ENCODE data around the gene NCF4.

The NCF4 gene

GRCh38 chr22:36924151-36924698 is 63.4 kb downstream of the NCF4 start:
- no peak for FAIRE-seq

GRCh38 chr22:36925388-36926290 is 64.8 kb downstream of the NCF4 start:
- FAIRE-seq = no peak

GRCh38 chr22:36926309-36926708 is 65.5 kb downstream of the NCF4 start:
- no peak for FAIRE-seq

- FAIRE-seq = no peak
Observed at GRCh38 chr22:36926721-36927435, 66.1 kb downstream of the NCF4 start.
